Right lobe of liver (tissue), 6 donors: Measurements from ENCODE around the gene MYLK. TPM values are rescaled to one million over a fixed set of nuclear protein-coding genes. Genes with fewer than 3 reads are reported as not detected.

ENCODE experiments used
- ATAC-seq, 4 donors: fragments of 200-7000 bp; cut with Tn5 transposase; one replicate each; pipeline ENCODE4 v1.9.1; 2020; ENCODE audit warnings: mild to moderate bottlenecking in 4 of 4, moderate library complexity in 4 of 4
- DNase-seq, 3 donors: peaks; one replicate each; pipeline ENCODE4 v3.0.0-alpha.2; 2020
- H3K27ac ChIP-seq, 3 donors: fragments of 200-600 bp; one replicate each; pipeline ENCODE4 v1.8.0; 2022
- H3K27me3 ChIP-seq, 2 donors: fragments of 200-600 bp; one replicate each; pipeline ENCODE4 v1.8.0; 2022
- H3K36me3 ChIP-seq, 4 donors: fragments of 200-600 bp; sonication (generic) in 1 of 4; one replicate each; pipeline versions ENCODE4 v1.5.1 to v1.8.0; 2017 to 2022; ENCODE audit warnings: control low read depth in 1 of 4
- H3K4me1 ChIP-seq, 4 donors: fragments of 200-600 bp; sonication (generic) in 1 of 4; one replicate each; pipeline versions ENCODE4 v1.5.1 to v1.8.0; 2017 to 2022; ENCODE audit warnings: control low read depth in 1 of 4
- H3K4me3 ChIP-seq, 3 donors: fragments of 200-600 bp; one replicate each; pipeline ENCODE4 v1.8.0; 2022
- H3K9me3 ChIP-seq, 4 donors: fragments of 200-600 bp; sonication (generic) in 1 of 4; one replicate each; pipeline versions ENCODE4 v1.5.1 to v1.8.0; 2017 to 2022; ENCODE audit warnings: control low read depth in 1 of 4
- CTCF ChIP-seq, 4 donors: fragments of 200-600 bp in 3 of 4; fragments of 450-650 bp in 1 of 4; IDR thresholded peaks; one replicate each; pipeline versions ENCODE4 v1.5.1 to v1.8.0; 2016 to 2022; ENCODE audit warnings: antibody characterized with exemption in 4 of 4, mild to moderate bottlenecking in 2 of 4
- POLR2A ChIP-seq: fragments of 450-650 bp; IDR thresholded peaks from one replicate; pipeline ENCODE4 v1.6.1; 2017; ENCODE audit warnings: antibody characterized with exemption, mild to moderate bottlenecking
- WGBS: methylation state at CpG from one replicate; pipeline ENCODE4 v1.1.6; 2018; ENCODE audit warnings: low coverage, low lambda C conversion rate; ENCODE audit not compliant: insufficient coverage; ENCODE audit errors: missing lambda C conversion rate; 5-methylcytosine and 5-hydroxymethylcytosine counted together
- intact Hi-C, 2 donors: fragments of 100-400 bp; cut with DNase I; formaldehyde crosslinking; loops; one replicate each; pipeline versions ENCODE4 v1.11.2 to v1.14.1; 2022
- total RNA-seq, 6 experiments: library from RNA; depleted of rRNA in 2 of 6; stranded (reverse); fragments of >200 nt in 2 of 6; fragmentation: NEBNext Ultra II Directional in 3 of 6; extraction: Animal tissue kit (Norgen Biotek cat#: 25700) in 3 of 6; gene quantifications; one replicate each; pipeline versions ENCODE4 v1.1.0 to v1.2.4, GENCODE V29; 2016 to 2023
- donor health status: DM: no; HTN: yes; CAD: no.
- donor health status: DM: no; HTN: no; CAD: no.
- donor health status: DM: no; HTN: no; CAD: no.
- donor health status: DM: no; HTN: yes; CAD: no.
- donor health status: DM: no; HTN: yes; CAD: no.

MYLK gene
- total RNA-seq, 6 experiments from 2014 or later, result 61.1 to 146 (median 97.8) TPM

- no peak for DNase-seq
- intact Hi-C loops, result no loop called here
- Histone ChIP-seq H3K4me1 (peaks cover 0 to 7% (median 0%) of the 10 kb centered on the region in 4 donors), H3K27me3 (no peaks in the 10 kb centered on the region), H3K27ac (no peak overlapping the region), H3K36me3 (no peaks in the 10 kb centered on the region), H3K4me3 (no peak overlapping the region), H3K9me3 (no peaks in the 10 kb centered on the region)
- no peak for ATAC-seq
- no peak for TF ChIP-seq POLR2A
- no peak for TF ChIP-seq CTCF (IDR thresholded peaks at IDR 0.05)
These were observed 861 bp upstream of the MYLK start for GRCh38 chr3:123884993-123885392.

GRCh38 chr3:123883701-123884202, 380 bp downstream of the MYLK start:
- no peak for TF ChIP-seq CTCF (IDR thresholded peaks at IDR 0.05)
- no peak for TF ChIP-seq POLR2A
- no peak overlapping the region for H3K27ac ChIP-seq
- peaks cover 0 to 18% (median 2%) of the 10 kb centered on the region in 4 donors for H3K4me1 ChIP-seq
- ATAC-seq (peak in 2 of 4 donors; percentile 7 to 9), DNase-seq (peak in 1 of 3 donors; percentile 37)
- no peaks in the 10 kb centered on the region for H3K27me3 ChIP-seq
- peak overlapping the region; percentile 45 to 56 (median 46) for H3K4me3 ChIP-seq
- no peaks in the 10 kb centered on the region for H3K9me3 ChIP-seq
- no peaks in the 10 kb centered on the region for H3K36me3 ChIP-seq
- intact Hi-C loops, result no loop called here
- whole genome bisulfite sequencing, result 12% methylated on average over 10 of the region's 29 CpGs

GRCh38 chr3:123883111-123883510, 1.0 kb downstream of the MYLK start:
- Histone ChIP-seq H3K27me3 (no peaks in the 10 kb centered on the region), H3K36me3 (no peaks in the 10 kb centered on the region), H3K4me1 (peaks cover 0 to 24% (median 2%) of the 10 kb centered on the region in 4 donors), H3K27ac (no peak overlapping the region), H3K9me3 (no peaks in the 10 kb centered on the region), H3K4me3 (no peak overlapping the region)
- no peak for ATAC-seq
- intact Hi-C loops, result no loop called here
- no peak for DNase-seq
- no peak for TF ChIP-seq POLR2A
- TF ChIP-seq CTCF (IDR thresholded peaks at IDR 0.05), result no peak
- WGBS, result 63% methylated on average over 4 of the region's 4 CpGs

GRCh38 chr3:123881771-123882170, 2.4 kb downstream of the MYLK start:
- no peak overlapping the region for H3K4me3 ChIP-seq
- no peak overlapping the region for H3K27ac ChIP-seq
- no peak for DNase-seq
- H3K9me3 ChIP-seq, result no peaks in the 10 kb centered on the region
- TF ChIP-seq CTCF (IDR thresholded peaks at IDR 0.05) (no peak), POLR2A (no peak)
- no CpG with 5 or more reads among the region's 2 CpGs for WGBS
- intact Hi-C loops, result no loop called here
- no peaks in the 10 kb centered on the region for H3K27me3 ChIP-seq
- H3K4me1 ChIP-seq, result peaks cover 0 to 24% (median 2%) of the 10 kb centered on the region in 4 donors
- H3K36me3 ChIP-seq, result no peaks in the 10 kb centered on the region
- ATAC-seq, result no peak
